Parathyroid adenoma (tissue), 2 donors: ENCODE results near the gene SPATA19.

Experiments used
- H2AFZ ChIP-seq: fragments of 300-600 bp; sonication (generic); one replicate; pipeline ENCODE4 v1.7.0; 2017; ENCODE audit warnings: antibody characterized with exemption, mild to moderate bottlenecking
- H3K27ac ChIP-seq: fragments of 300-600 bp; sonication (generic); one replicate; pipeline ENCODE4 v1.7.0; 2017
- H3K27me3 ChIP-seq: fragments of 300-600 bp; sonication (generic); one replicate; pipeline ENCODE4 v1.7.0; 2017; ENCODE audit warnings: low read length; ENCODE audit not compliant: control insufficient read depth, insufficient read depth
- H3K36me3 ChIP-seq: fragments of 300-600 bp; sonication (generic); one replicate; pipeline ENCODE4 v1.7.0; 2017; ENCODE audit warnings: low read length; ENCODE audit not compliant: control insufficient read depth, insufficient read depth
- H3K4me1 ChIP-seq: fragments of 300-600 bp; sonication (generic); one replicate; pipeline ENCODE4 v1.7.0; 2017; ENCODE audit warnings: control low read depth
- H3K4me2 ChIP-seq: fragments of 300-600 bp; sonication (generic); one replicate; pipeline ENCODE4 v1.7.0; 2017; ENCODE audit warnings: low read length
- H3K4me3 ChIP-seq: fragments of 300-600 bp; sonication (generic); one replicate; pipeline ENCODE4 v1.7.0; 2017; ENCODE audit warnings: low read depth, low read length
- H3K79me2 ChIP-seq: fragments of 300-600 bp; sonication (generic); one replicate; pipeline ENCODE4 v1.7.0; 2017; ENCODE audit warnings: control low read depth
- H3K9ac ChIP-seq: fragments of 300-600 bp; sonication (generic); one replicate; pipeline ENCODE4 v1.7.0; 2017; ENCODE audit warnings: mild to moderate bottlenecking
- H3K9me3 ChIP-seq: fragments of 300-600 bp; sonication (generic); one replicate; pipeline ENCODE4 v1.7.0; 2017; ENCODE audit warnings: low read length; ENCODE audit not compliant: control insufficient read depth
- CTCF ChIP-seq: fragments of 300-600 bp; sonication (generic); IDR thresholded peaks from one replicate; pipeline ENCODE4 v1.7.0; 2017; ENCODE audit warnings: antibody characterized with exemption, mild to moderate bottlenecking
- donor health status: primary hyperparathyroidism.

SPATA19 gene

GRCh38 chr11:133819114-133819513 lies 26.2 kb downstream of the SPATA19 start:
- Histone ChIP-seq H3K4me1 (no peaks in the 10 kb centered on the region), H3K27ac (no peak overlapping the region), H2AFZ (no peak overlapping the region), H3K4me3 (no peak overlapping the region), H3K79me2 (no peaks in the 10 kb centered on the region), H3K36me3 (no peaks in the 10 kb centered on the region), H3K9me3 (no peaks in the 10 kb centered on the region), H3K9ac (no peak overlapping the region), H3K4me2 (no peak overlapping the region), H3K27me3 (no peaks in the 10 kb centered on the region)
- no peak for TF ChIP-seq CTCF

- H3K9me3 ChIP-seq: no peaks in the 10 kb centered on the region
- H3K27ac ChIP-seq: no peak overlapping the region
- no peaks in the 10 kb centered on the region for H3K4me1 ChIP-seq
- no peaks in the 10 kb centered on the region for H3K27me3 ChIP-seq
- TF ChIP-seq CTCF: no peak
- no peaks in the 10 kb centered on the region for H3K79me2 ChIP-seq
- H3K4me3 ChIP-seq: no peak overlapping the region
- H2AFZ ChIP-seq: no peak overlapping the region
- no peak overlapping the region for H3K4me2 ChIP-seq
- H3K9ac ChIP-seq: no peak overlapping the region
- H3K36me3 ChIP-seq: no peaks in the 10 kb centered on the region
Measured at GRCh38 chr11:133818302-133818701, 27.0 kb downstream of the SPATA19 start.

GRCh38 chr11:133817449-133817848 lies 27.9 kb downstream of the SPATA19 start:
- Histone ChIP-seq H3K27me3 (no peaks in the 10 kb centered on the region), H3K4me2 (no peak overlapping the region), H3K9me3 (no peaks in the 10 kb centered on the region), H3K9ac (no peak overlapping the region), H2AFZ (no peak overlapping the region), H3K27ac (no peak overlapping the region), H3K36me3 (no peaks in the 10 kb centered on the region), H3K4me1 (no peaks in the 10 kb centered on the region), H3K79me2 (no peaks in the 10 kb centered on the region), H3K4me3 (no peak overlapping the region)
- TF ChIP-seq CTCF: no peak

- H3K27ac ChIP-seq: no peak overlapping the region
- H3K4me2 ChIP-seq: no peak overlapping the region
- no peak overlapping the region for H2AFZ ChIP-seq
- no peak for TF ChIP-seq CTCF
- no peak overlapping the region for H3K9ac ChIP-seq
- H3K9me3 ChIP-seq: no peaks in the 10 kb centered on the region
- no peak overlapping the region for H3K4me3 ChIP-seq
- H3K79me2 ChIP-seq: no peaks in the 10 kb centered on the region
- no peaks in the 10 kb centered on the region for H3K27me3 ChIP-seq
- no peaks in the 10 kb centered on the region for H3K36me3 ChIP-seq
- no peaks in the 10 kb centered on the region for H3K4me1 ChIP-seq
Measured at GRCh38 chr11:133816146-133816870, 29.0 kb downstream of the SPATA19 start.

GRCh38 chr11:133815636-133816035 lies 29.7 kb downstream of the SPATA19 start:
- Histone ChIP-seq H3K9me3 (no peaks in the 10 kb centered on the region), H3K79me2 (no peaks in the 10 kb centered on the region), H2AFZ (no peak overlapping the region), H3K27me3 (no peaks in the 10 kb centered on the region), H3K27ac (no peak overlapping the region), H3K4me1 (no peaks in the 10 kb centered on the region), H3K4me2 (no peak overlapping the region), H3K36me3 (no peaks in the 10 kb centered on the region), H3K9ac (no peak overlapping the region), H3K4me3 (no peak overlapping the region)
- no peak for TF ChIP-seq CTCF
